Pancreas (tissue), 10 donors: ENCODE data around the gene THRA. TPM values are rescaled to one million over a fixed set of nuclear protein-coding genes. Genes with fewer than 3 reads are reported as not detected.

Source experiments
- ATAC-seq, 4 donors: fragments of 200-7000 bp; cut with Tn5 transposase; one replicate each; pipeline versions ENCODE4 v1.8.0 to v1.9.1; 2020; ENCODE audit warnings: mild to moderate bottlenecking in 4 of 4, moderate library complexity in 4 of 4
- DNase-seq, 6 donors: peaks; one replicate each; pipeline ENCODE4 v3.0.0-alpha.2; 2020
- FAIRE-seq: peaks from 2 replicates; lab custom pipeline; 2012; peaks lifted over from hg19 to GRCh38; lab: Jason Lieb, UNC
- H3K27ac ChIP-seq, 4 donors: fragments of 200-600 bp; sonication (generic); 1 replicate in 3 of 4; 2 replicates in 1 of 4; pipeline versions ENCODE4 v1.5.0 to v1.8.0; 2020
- H3K27me3 ChIP-seq, 4 donors: fragments of 200-600 bp; one replicate each; pipeline ENCODE4 v1.8.0; 2021
- H3K36me3 ChIP-seq, 3 donors: fragments of 200-600 bp; sonication (generic) in 1 of 3; one replicate each; pipeline versions ENCODE4 v1.5.0 to v1.8.0; 2020 to 2021
- H3K4me1 ChIP-seq, 3 donors: fragments of 200-600 bp; one replicate each; pipeline ENCODE4 v1.8.0; 2021
- H3K4me3 ChIP-seq, 4 donors: fragments of 200-600 bp; sonication (generic) in 2 of 4; one replicate each; pipeline versions ENCODE4 v1.5.0 to v1.8.0; 2020 to 2021
- H3K9me3 ChIP-seq, 4 donors: fragments of 200-600 bp; one replicate each; pipeline ENCODE4 v1.8.0; 2021
- WGBS, 2 donors: extraction: QIAGEN DNeasy Blood & Tissue Kit; methylation state at CpG; one replicate each; pipeline ENCODE4 v1.1.7; 2013; 5-methylcytosine and 5-hydroxymethylcytosine counted together
- intact Hi-C, 3 donors: fragments of 100-400 bp; cut with DNase I; formaldehyde crosslinking; loops; one replicate each; pipeline versions ENCODE4 v1.11.1 to v1.14.2; 2022
- polyA plus RNA-seq, 2 donors: library from polyadenylated mRNA; stranded (reverse); fragments of 200-250 nt; gene quantifications; one replicate each; pipeline ENCODE4 v1.2.3, GENCODE V29; 2013
- total RNA-seq, 6 donors: library from RNA; stranded (reverse); fragmentation: NEBNext Ultra II Directional in 4 of 6; extraction: Animal tissue kit (Norgen Biotek cat#: 25700) in 4 of 6; gene quantifications; one replicate each; pipeline versions ENCODE4 v1.2.1 to v1.2.4, GENCODE V29; 2021 to 2023
- TF ChIP-seq, protein P1 (sequence below), 4 donors: fragments of 200-600 bp; sonication (generic) in 3 of 4; IDR thresholded peaks; one replicate each; pipeline versions ENCODE4 v1.5.0 to v1.8.0; 2021; ENCODE audit warnings: antibody characterized with exemption in 4 of 4
- donor health status: healthy with polysubstance abuse.
- donor health status: DM: no; HTN: no; CAD: no; lungs with moderate emphysema.
- donor health status: DM: no; HTN: no; CAD: no.
- donor health status: control.
- donor health status: control.
- donor health status: Bipolar disorder and iron deficiency.
- donor health status: DM: yes; HTN: yes; CAD: no.
- donor health status: DM: no; HTN: no; CAD: no.
- donor health status: DM: no; HTN: no; CAD: no.
- donor health status: DM: yes; HTN: yes; CAD: no.

The THRA gene
- total and polyA plus RNA-seq, 8 donors: 13.8 to 35.7 (median 22.6) TPM

DNA sequence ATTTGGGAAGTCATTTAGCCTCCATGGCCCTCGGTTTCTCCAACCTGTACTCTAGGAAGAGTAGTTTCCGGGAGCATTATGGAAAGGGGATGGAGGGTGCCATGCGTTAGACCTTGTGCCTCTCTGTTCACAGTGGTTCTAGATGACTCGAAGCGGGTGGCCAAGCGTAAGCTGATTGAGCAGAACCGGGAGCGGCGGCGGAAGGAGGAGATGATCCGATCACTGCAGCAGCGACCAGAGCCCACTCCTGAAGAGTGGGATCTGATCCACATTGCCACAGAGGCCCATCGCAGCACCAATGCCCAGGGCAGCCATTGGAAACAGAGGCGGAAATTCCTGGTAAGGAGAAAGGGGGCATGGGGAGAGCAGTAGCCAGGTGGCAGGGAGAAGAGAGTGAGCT lies 21.7 kb downstream of the THRA start:
- WGBS, 2 donors: 94 to 95% methylated on average over 14 of the region's 14 CpGs
- H3K4me1 ChIP-seq: no peaks in the 10 kb centered on the region

DNA sequence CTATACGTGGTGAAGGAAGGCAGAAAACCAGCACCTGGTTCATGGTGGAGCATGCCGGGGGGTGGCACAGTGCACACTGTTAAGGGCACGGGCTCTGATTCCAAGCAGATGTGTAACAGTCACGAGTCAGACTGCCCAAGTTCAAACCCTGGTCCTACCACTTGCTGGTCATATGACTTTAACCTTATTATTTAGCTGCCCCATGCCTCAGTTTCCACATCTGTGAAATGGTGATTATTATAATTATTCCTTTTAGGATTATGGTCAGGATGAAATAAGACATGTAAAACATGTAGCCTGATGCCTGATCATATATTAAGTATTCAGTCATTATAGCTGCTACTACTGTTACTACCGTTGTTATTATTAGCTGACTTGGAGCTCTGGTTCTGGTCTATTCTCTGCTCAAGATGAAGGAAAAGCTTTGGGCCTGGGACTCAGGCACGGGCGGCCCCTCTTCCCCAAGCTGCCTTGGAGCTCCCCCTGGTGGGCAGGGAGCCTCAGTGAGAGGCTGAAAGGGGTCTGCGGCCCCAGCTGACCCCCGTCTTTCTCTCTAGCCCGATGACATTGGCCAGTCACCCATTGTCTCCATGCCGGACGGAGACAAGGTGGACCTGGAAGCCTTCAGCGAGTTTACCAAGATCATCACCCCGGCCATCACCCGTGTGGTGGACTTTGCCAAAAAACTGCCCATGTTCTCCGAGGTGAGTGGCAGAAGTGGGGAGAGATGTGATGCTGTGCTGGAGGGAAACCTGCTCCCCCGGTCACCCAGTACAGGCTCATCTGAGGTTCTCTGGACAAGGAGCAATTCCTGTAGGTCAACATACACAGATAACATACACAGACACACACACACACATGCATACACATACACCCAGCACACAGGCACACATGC lies 23.6 kb downstream of the THRA start:
- TF ChIP-seq, protein P1, sequence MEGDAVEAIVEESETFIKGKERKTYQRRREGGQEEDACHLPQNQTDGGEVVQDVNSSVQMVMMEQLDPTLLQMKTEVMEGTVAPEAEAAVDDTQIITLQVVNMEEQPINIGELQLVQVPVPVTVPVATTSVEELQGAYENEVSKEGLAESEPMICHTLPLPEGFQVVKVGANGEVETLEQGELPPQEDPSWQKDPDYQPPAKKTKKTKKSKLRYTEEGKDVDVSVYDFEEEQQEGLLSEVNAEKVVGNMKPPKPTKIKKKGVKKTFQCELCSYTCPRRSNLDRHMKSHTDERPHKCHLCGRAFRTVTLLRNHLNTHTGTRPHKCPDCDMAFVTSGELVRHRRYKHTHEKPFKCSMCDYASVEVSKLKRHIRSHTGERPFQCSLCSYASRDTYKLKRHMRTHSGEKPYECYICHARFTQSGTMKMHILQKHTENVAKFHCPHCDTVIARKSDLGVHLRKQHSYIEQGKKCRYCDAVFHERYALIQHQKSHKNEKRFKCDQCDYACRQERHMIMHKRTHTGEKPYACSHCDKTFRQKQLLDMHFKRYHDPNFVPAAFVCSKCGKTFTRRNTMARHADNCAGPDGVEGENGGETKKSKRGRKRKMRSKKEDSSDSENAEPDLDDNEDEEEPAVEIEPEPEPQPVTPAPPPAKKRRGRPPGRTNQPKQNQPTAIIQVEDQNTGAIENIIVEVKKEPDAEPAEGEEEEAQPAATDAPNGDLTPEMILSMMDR (IDR thresholded peaks at IDR 0.05): peak; percentile 65 to 86 (median 72)
- Histone ChIP-seq H3K4me3 (no peak overlapping the region), H3K27ac (no peak overlapping the region), H3K4me1 (no peaks in the 10 kb centered on the region), H3K27me3 (no peaks in the 10 kb centered on the region), H3K9me3 (no peaks in the 10 kb centered on the region), H3K36me3 (peaks cover 0 to 46% (median 25%) of the 10 kb centered on the region in 3 donors)
- DNase-seq (peak in 3 of 6 donors; percentile 71 to 88 (median 81)), ATAC-seq (peak; percentile 55 to 88 (median 77)), FAIRE-seq (no peak)
- intact Hi-C loops: loop anchor here in 1 of 3 donors (10.0 kb wide), 1 partner anchor 52 kb away; no protein-coding TSS in a partner anchor
- 54 to 58% methylated on average over 17 of the region's 17 CpGs for WGBS, 2 donors

More for the DNA sequence above, 21.7 kb downstream of the THRA start:
- peaks cover 0 to 46% (median 25%) of the 10 kb centered on the region in 3 donors for H3K36me3 ChIP-seq
- TF ChIP-seq, protein P1 (IDR thresholded peaks at IDR 0.05): no peak
- no peak overlapping the region for H3K27ac ChIP-seq
- intact Hi-C loops: loop anchor here in 1 of 3 donors (10.0 kb wide), 1 partner anchor 50 kb away; no protein-coding TSS in a partner anchor
- no peaks in the 10 kb centered on the region for H3K9me3 ChIP-seq
- no peak overlapping the region for H3K4me3 ChIP-seq
- FAIRE-seq (no peak), ATAC-seq (no peak), DNase-seq (no peak)
- H3K27me3 ChIP-seq: no peaks in the 10 kb centered on the region

DNA sequence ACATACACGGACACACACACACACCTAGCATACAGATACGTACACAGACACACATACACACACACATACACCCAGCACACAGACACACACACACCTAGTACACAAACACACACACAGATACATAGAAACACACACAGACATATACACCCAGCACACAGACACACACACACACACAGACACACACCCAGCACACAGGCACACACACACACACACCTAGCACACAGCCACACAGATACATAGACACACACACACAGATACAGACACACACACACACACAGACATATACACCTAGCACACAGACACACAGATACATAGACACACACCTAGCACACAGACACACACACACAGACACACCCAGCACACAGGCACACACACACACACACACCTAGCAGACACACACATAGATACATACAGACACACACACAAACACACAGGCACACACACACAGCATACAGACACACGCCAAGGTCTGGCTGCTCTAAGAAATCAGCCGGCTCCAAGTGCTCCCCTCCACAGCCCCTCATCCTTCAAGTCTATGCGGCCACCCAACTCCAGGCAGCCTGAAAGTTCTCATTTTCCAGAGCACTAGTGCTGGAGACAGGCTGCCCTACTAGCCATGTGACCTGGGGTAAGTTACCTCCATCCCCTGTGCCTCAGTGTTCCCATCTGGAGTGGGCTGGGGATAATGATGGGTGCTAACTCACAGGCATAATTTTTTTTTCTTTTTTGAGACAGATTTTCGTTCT lies 24.5 kb downstream of the THRA start:
- no peak overlapping the region for H3K27ac ChIP-seq
- no peaks in the 10 kb centered on the region for H3K4me1 ChIP-seq
- H3K9me3 ChIP-seq: no peaks in the 10 kb centered on the region
- TF ChIP-seq, protein P1 (IDR thresholded peaks at IDR 0.05): no peak
- no peak overlapping the region for H3K4me3 ChIP-seq
- ATAC-seq (no peak), FAIRE-seq (no peak), DNase-seq (no peak)
- H3K27me3 ChIP-seq: no peaks in the 10 kb centered on the region
- 72 to 77% methylated on average over 6 of the region's 6 CpGs for WGBS, 2 donors
- H3K36me3 ChIP-seq: peaks cover 0 to 46% (median 25%) of the 10 kb centered on the region in 3 donors
- intact Hi-C loops: loop anchor here in 1 of 3 donors (10.0 kb wide), 1 partner anchor 52 kb away; no protein-coding TSS in a partner anchor

DNA sequence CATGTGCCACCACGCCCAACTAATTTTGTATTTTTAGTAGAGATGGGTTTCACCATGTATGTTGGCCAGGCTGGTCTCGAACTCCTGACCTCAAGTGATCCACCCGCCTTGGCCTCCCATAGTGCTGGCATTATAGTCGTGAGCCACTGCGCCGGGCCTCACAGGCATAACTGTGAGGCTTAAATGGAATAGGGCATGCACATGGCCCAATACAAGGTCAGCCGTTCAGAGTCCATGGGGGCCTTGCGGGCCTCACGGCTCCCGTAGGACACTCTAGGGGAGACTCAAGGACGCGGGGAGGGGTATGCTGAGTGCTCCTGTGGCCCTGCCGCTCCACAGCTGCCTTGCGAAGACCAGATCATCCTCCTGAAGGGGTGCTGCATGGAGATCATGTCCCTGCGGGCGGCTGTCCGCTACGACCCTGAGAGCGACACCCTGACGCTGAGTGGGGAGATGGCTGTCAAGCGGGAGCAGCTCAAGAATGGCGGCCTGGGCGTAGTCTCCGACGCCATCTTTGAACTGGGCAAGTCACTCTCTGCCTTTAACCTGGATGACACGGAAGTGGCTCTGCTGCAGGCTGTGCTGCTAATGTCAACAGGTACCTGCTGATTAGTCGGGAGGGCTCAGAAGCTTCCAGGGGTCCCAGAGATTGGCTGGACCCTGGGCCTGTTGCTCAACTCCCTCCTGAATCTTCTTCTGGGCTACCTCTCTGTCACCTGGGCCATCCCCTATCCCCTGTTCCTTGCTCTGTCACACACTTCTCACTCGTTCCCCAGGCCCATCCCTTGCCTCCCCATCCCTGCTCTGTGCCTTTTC lies 25.3 kb downstream of the THRA start:
- Histone ChIP-seq H3K36me3 (peaks cover 0 to 50% (median 28%) of the 10 kb centered on the region in 3 donors), H3K27ac (no peak overlapping the region), H3K4me3 (no peak overlapping the region), H3K4me1 (no peaks in the 10 kb centered on the region), H3K27me3 (no peaks in the 10 kb centered on the region), H3K9me3 (no peaks in the 10 kb centered on the region)
- 90% methylated on average over 28 of the region's 28 CpGs for WGBS, 2 donors
- TF ChIP-seq, protein P1 (IDR thresholded peaks at IDR 0.05): no peak
- no peak for DNase-seq
- intact Hi-C loops: loop anchor here in 1 of 3 donors (10.0 kb wide), 1 partner anchor 53 kb away; no protein-coding TSS in a partner anchor
- no peak for ATAC-seq
- no peak for FAIRE-seq
